Right kidney (tissue), 9 donors: ENCODE data around the gene CAPN9.
"Not testable (repeated sequence)": the region's sequence is repeated elsewhere in the genome, so short reads cannot be mapped to it uniquely, and the experiment has no call there.

Experiments used
- DNase-seq: peaks from one replicate; pipeline ENCODE4 v3.0.0-alpha.2; 2016
- long read RNA-seq, 8 donors: transcript quantifications; one replicate each; lab custom pipeline, GENCODE V29; 2026

CAPN9 gene
- long read RNA-seq, donor 1, partial matches to known transcripts: 10 of 39 reads
- long read RNA-seq, donor 1, other reads (novel, unspliced or antisense): 28 of 39 reads
- long read RNA-seq, donor 2: 0 reads
- long read RNA-seq, donor 3: 0 reads
- long read RNA-seq, donor 4: 0 reads
- long read RNA-seq, donor 5: 0 reads
- long read RNA-seq, donor 6: 0 reads
- long read RNA-seq, donor 7: 0 reads
- long read RNA-seq, donor 8: 0 reads

GRCh38 chr1:230747127-230747730, at the start of gene CAPN9:
Gene CAPN9 (plus strand): TSS chr1:230747388. CDS start chr1:230747497, 109 bp downstream.
- no peak for DNase-seq

- no peak for DNase-seq
Observed at GRCh38 chr1:230698130-230698529, 49.1 kb upstream of the CAPN9 start.

- not testable (repeated sequence) for DNase-seq
Observed at GRCh38 chr1:230698964-230699363, 48.2 kb upstream of the CAPN9 start.

GRCh38 chr1:230699716-230700115, 47.5 kb upstream of the CAPN9 start:
- no peak for DNase-seq

- no peak for DNase-seq
Observed at GRCh38 chr1:230700132-230700531, 47.1 kb upstream of the CAPN9 start.

GRCh38 chr1:230701434-230701833, 45.8 kb upstream of the CAPN9 start:
- no peak for DNase-seq

GRCh38 chr1:230701895-230702768, 45.1 kb upstream of the CAPN9 start:
- no peak for DNase-seq

GRCh38 chr1:230702934-230703678, 44.1 kb upstream of the CAPN9 start:
- peak; percentile 49 for DNase-seq

GRCh38 chr1:230703679-230704385, 43.4 kb upstream of the CAPN9 start:
- DNase-seq: no peak

GRCh38 chr1:230704830-230705229, 42.4 kb upstream of the CAPN9 start:
- DNase-seq: no peak

GRCh38 chr1:230705289-230706019, 41.7 kb upstream of the CAPN9 start:
- DNase-seq: no peak

GRCh38 chr1:230706020-230706699, 41.0 kb upstream of the CAPN9 start:
- no peak for DNase-seq

GRCh38 chr1:230706887-230707731, 40.1 kb upstream of the CAPN9 start:
- DNase-seq: no peak

- DNase-seq: no peak
Observed at GRCh38 chr1:230707732-230708630, 39.2 kb upstream of the CAPN9 start.

- DNase-seq: no peak
Observed at GRCh38 chr1:230708631-230709580, 38.3 kb upstream of the CAPN9 start.

- no peak for DNase-seq
Observed at GRCh38 chr1:230709619-230710542, 37.3 kb upstream of the CAPN9 start.
